ENCODE results near the gene GP1BB.

The GP1BB gene

GRCh38 chr22:19742160-19743066 lies 19.1 kb downstream of the GP1BB start:
- no peak for DNase-seq (ENCODE audit: low spot score)

- no peak for DNase-seq (ENCODE audit: low spot score)
Measured at GRCh38 chr22:19743081-19743480, 19.7 kb downstream of the GP1BB start.

GRCh38 chr22:19743651-19744050 lies 20.3 kb downstream of the GP1BB start:
- no peak for DNase-seq (ENCODE audit: low spot score)

- DNase-seq (ENCODE audit: low spot score): no peak
Measured at GRCh38 chr22:19744350-19745006, 21.1 kb downstream of the GP1BB start.

- DNase-seq (ENCODE audit: low spot score): no peak
Measured at GRCh38 chr22:19745155-19746101, 22.1 kb downstream of the GP1BB start.

- no peak for DNase-seq (ENCODE audit: low spot score)
Measured at GRCh38 chr22:19746726-19747125, 23.4 kb downstream of the GP1BB start.

- DNase-seq (ENCODE audit: low spot score): no peak
Measured at GRCh38 chr22:19747551-19747950, 24.2 kb downstream of the GP1BB start.

GRCh38 chr22:19748139-19748538 lies 24.8 kb downstream of the GP1BB start:
- DNase-seq (ENCODE audit: low spot score): no peak

- DNase-seq (ENCODE audit: low spot score): no peak
Measured at GRCh38 chr22:19748991-19749664, 25.8 kb downstream of the GP1BB start.

- DNase-seq (ENCODE audit: low spot score): no peak
Measured at GRCh38 chr22:19749876-19750275, 26.5 kb downstream of the GP1BB start.

- no peak for DNase-seq (ENCODE audit: low spot score)
Measured at GRCh38 chr22:19750507-19751490, 27.5 kb downstream of the GP1BB start.

- DNase-seq (ENCODE audit: low spot score): no peak
Measured at GRCh38 chr22:19751497-19752245, 28.3 kb downstream of the GP1BB start.

GRCh38 chr22:19753090-19753842 lies 29.9 kb downstream of the GP1BB start:
- no peak for DNase-seq (ENCODE audit: low spot score)

GRCh38 chr22:19753996-19754700 lies 30.8 kb downstream of the GP1BB start:
- no peak for DNase-seq (ENCODE audit: low spot score)

- no peak for DNase-seq (ENCODE audit: low spot score)
Measured at GRCh38 chr22:19754701-19755144, 31.4 kb downstream of the GP1BB start.

GRCh38 chr22:19755145-19755710 lies 31.9 kb downstream of the GP1BB start:
- no peak for DNase-seq (ENCODE audit: low spot score)

- no peak for DNase-seq (ENCODE audit: low spot score)
Measured at GRCh38 chr22:19755722-19756287, 32.5 kb downstream of the GP1BB start.

All from CD4-positive, alpha-beta T cell treated with Interleukin-15 for 4 hours (primary cell).